ENCODE data around the gene FAM181A.
A peak's percentile ranks its signal among the peaks of the same experiment; 100 is the strongest.

Gene FAM181A

DNA sequence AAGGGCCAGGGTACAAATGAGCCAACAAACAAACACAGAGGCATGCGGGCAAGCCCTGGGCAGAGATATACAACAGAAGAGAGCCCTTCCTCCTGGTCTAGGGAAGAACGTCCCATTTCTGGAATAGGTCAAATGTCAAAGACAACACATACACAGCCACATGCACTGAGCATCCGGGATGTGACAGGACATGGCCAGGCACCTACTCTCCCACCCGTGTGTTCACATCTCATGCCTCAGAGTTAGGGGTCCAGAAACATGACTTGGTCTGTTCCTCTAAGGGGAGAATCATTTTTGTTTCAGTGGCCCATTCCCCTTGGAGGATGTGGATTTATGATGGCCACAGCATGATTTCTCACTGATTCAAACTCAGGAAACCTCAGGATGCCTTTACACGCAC is 50.0 kb downstream of the FAM181A start:
- no peak for DNase-seq (ENCODE audit: low read depth in 1 of 2, low spot score in 1 of 2)

DNA sequence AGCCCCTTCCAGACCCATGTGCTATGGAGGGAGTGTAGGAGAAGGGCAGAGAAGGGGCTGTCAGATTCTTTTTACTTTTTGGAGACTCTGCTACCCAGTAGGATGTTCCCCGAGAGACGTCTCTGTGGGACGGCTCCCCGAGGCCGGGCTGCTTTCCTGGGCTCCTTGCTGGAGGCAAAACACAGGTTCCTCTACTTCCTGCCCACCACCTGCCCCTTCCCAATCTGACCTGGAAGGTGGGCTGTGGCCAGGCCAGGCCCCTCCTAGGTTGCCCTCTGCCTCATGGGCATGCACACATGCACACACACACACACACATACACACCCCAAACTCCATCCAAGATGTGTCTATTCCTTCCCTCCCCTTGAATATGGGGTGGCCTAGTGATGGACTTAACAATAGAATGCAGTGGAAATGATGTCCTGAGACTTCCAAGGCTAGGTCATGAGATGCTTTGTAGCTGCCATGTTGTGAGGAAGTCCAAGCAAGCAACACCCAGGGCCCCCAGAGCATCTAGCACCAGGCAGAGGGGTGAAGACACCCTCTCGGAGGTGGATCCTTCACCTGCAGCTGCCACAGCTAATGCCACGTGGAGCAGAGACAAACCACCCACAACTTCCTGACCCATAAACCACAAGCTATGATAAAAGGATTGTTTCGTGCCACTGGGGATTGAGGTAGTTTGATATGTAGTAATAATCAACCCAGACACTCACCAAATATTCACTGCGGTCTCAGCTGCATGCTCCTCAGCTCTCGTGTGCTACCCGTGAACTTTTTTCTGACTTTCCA is 50.8 kb downstream of the FAM181A start:
- peak; percentile 48 to 57 for DNase-seq (ENCODE audit: low read depth in 1 of 2, low spot score in 1 of 2)

DNA sequence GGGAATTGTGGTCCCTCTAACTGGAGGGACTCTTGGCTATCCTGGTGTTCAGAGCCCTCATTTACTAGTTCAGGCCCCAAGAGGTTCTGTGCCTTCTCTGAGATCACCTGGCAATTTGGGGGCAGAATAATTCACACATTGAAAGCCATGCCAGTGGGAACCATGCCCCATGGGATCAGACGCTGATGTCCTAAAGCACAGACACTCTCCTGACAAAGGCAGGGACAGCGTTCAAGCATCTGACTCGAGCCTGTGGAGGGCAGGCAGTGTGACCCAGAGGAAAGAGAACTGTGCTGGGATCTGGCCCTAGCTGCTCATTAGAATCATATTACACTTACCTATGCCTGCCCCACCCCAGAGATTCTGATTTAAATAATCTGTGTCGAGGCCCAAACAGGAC is 51.6 kb downstream of the FAM181A start:
- DNase-seq (ENCODE audit: low read depth in 1 of 2, low spot score in 1 of 2) = no peak

Data from stimulated activated CD4-positive, alpha-beta T cell treated with anti-CD3 and anti-CD28 coated beads, Interleukin-15, amount 100 ng/mL, for 1 hour (primary cell).